A549 (cell line): Measurements from ENCODE around the gene ELOVL6. TPM values are rescaled to one million over a fixed set of nuclear protein-coding genes. Genes with fewer than 3 reads are reported as not detected.

Experiments used
- ATAC-seq, 2 experiments: fragments of 200-7000 bp in 1 of 2; fragments of >200 bp in 1 of 2; cut with Nextera tagmentation in 1 of 2; cut with Tn5 transposase in 1 of 2; 3 replicates each; pipeline versions ENCODE4 v1.8.0 to v1.9.1; 2018 to 2020; ENCODE audit warnings: mild to moderate bottlenecking in 1 of 2, moderate library complexity in 1 of 2
- CTCF ChIA-PET: fragments of 300-600 bp; sonication (Branson Sonifier 250); formaldehyde crosslinking; extraction: SDS; loops from one replicate; lab custom pipeline; 2021; ENCODE audit warnings: antibody characterized with exemption, inconsistent platforms; lab: Yijun Ruan, JAX
- POLR2A ChIA-PET: fragments of 350-600 bp; formaldehyde crosslinking; extraction: SDS; loops from one replicate; lab custom pipeline; 2021; ENCODE audit warnings: antibody characterized with exemption, inconsistent platforms; lab: Yijun Ruan, JAX
- DNase-seq, 2 experiments: peaks; one replicate each; pipeline versions ENCODE4 v3.0.0 to v3.0.0-alpha.2; 2011 to 2016; ENCODE audit warnings: low read depth in 1 of 2, low spot score in 1 of 2
- FAIRE-seq: peaks from 2 replicates; lab custom pipeline; 2011; peaks lifted over from hg19 to GRCh38; lab: Jason Lieb, UNC
- H3K27ac ChIP-seq, 2 experiments: fragments of >200 bp; sonication (Bioruptor Twin); formaldehyde crosslinking; 3 replicates each; pipeline ENCODE4 v1.5.1; 2016 to 2017
- H3K4me1 ChIP-seq: fragments of >200 bp; sonication (Bioruptor Twin); formaldehyde crosslinking; 3 replicates; pipeline ENCODE4 v1.6.1; 2016
- H3K4me2 ChIP-seq: fragments of >200 bp; sonication (Bioruptor Twin); formaldehyde crosslinking; 3 replicates; pipeline ENCODE4 v1.6.1; 2016
- H3K4me3 ChIP-seq: fragments of >200 bp; sonication (Bioruptor Twin); formaldehyde crosslinking; 3 replicates; pipeline ENCODE4 v1.5.1; 2016
- H3K9me3 ChIP-seq: fragments of >200 bp; sonication (Bioruptor Twin); formaldehyde crosslinking; 3 replicates; pipeline ENCODE4 v1.6.1; 2016
- BHLHE40 ChIP-seq: IDR thresholded peaks from 2 replicates; pipeline ENCODE4 v1.6.1; 2012; ENCODE audit warnings: low read depth, low read length, inconsistent platforms
- CBX2 ChIP-seq: fragments of 200-600 bp; sonication (generic); IDR thresholded peaks from 2 replicates; pipeline ENCODE4 v1.6.1; 2016; ENCODE audit warnings: low read depth, mild to moderate bottlenecking, borderline replicate concordance
- CBX8 ChIP-seq: fragments of 200-600 bp; sonication (generic); IDR thresholded peaks from 2 replicates; pipeline ENCODE4 v1.6.1; 2016
- CEBPB ChIP-seq, 2 experiments: fragments of >200 bp in 1 of 2; sonication (Bioruptor Twin) in 1 of 2; formaldehyde crosslinking in 1 of 2; IDR thresholded peaks; 2 replicates each; pipeline ENCODE4 v1.6.1; 2012 to 2016
- CHD2 ChIP-seq: fragments of 150-350 bp; IDR thresholded peaks from 2 replicates; pipeline ENCODE4 v1.6.1; 2014; ENCODE audit warnings: low read length; ENCODE audit not compliant: partially characterized antibody
- CHD4 ChIP-seq: fragments of 200-600 bp; sonication (generic); IDR thresholded peaks from 2 replicates; pipeline ENCODE4 v1.6.1; 2016; ENCODE audit warnings: antibody characterized with exemption, mild to moderate bottlenecking, borderline replicate concordance
- EHF ChIP-seq: fragments of 250-450 bp; sonication (Bioruptor Pico); IDR thresholded peaks from 2 replicates; pipeline ENCODE4 v1.5.0; 2020; ENCODE audit warnings: mild to moderate bottlenecking
- EP300 ChIP-seq, 2 experiments: fragments of >200 bp; sonication (Bioruptor Twin); formaldehyde crosslinking; IDR thresholded peaks; 2 replicates in 1 of 2; 3 replicates in 1 of 2; pipeline ENCODE4 v1.6.1; 2016 to 2017
- ESRRA ChIP-seq: fragments of 150-350 bp; IDR thresholded peaks from 2 replicates; pipeline ENCODE4 v1.6.1; 2014; ENCODE audit warnings: mild to moderate bottlenecking, low read length, borderline replicate concordance
- FOSB ChIP-seq: fragments of 250-450 bp; sonication (Bioruptor Pico); IDR thresholded peaks from 2 replicates; pipeline ENCODE4 v1.5.0; 2020; ENCODE audit warnings: mild to moderate bottlenecking, moderate library complexity
- FOXS1 ChIP-seq: fragments of 250-450 bp; sonication (Bioruptor Pico); IDR thresholded peaks from 2 replicates; pipeline ENCODE4 v1.5.0; 2020; ENCODE audit warnings: mild to moderate bottlenecking, moderate library complexity
- GATA3 ChIP-seq: IDR thresholded peaks from 2 replicates; pipeline ENCODE4 v1.6.1; 2012; ENCODE audit warnings: borderline replicate concordance
- HDAC2 ChIP-seq: fragments of 200-600 bp; sonication (generic); IDR thresholded peaks from 2 replicates; pipeline ENCODE4 v1.6.1; 2016
- HEYL ChIP-seq: fragments of 250-450 bp; sonication (Bioruptor Pico); IDR thresholded peaks from 2 replicates; pipeline ENCODE4 v1.8.0; 2021; ENCODE audit warnings: mild to moderate bottlenecking, moderate library complexity
- JUN ChIP-seq, 2 experiments: fragments of >200 bp; sonication (Bioruptor Twin); formaldehyde crosslinking; IDR thresholded peaks; 2 replicates in 1 of 2; 3 replicates in 1 of 2; pipeline ENCODE4 v1.6.1; 2016 to 2017
- JUNB ChIP-seq: fragments of >200 bp; sonication (Bioruptor Twin); formaldehyde crosslinking; IDR thresholded peaks from 2 replicates; pipeline ENCODE4 v1.6.1; 2016
- MAZ ChIP-seq: fragments of 150-350 bp; IDR thresholded peaks from 2 replicates; pipeline ENCODE4 v1.6.1; 2014; ENCODE audit warnings: antibody characterized with exemption, low read depth, low read length, borderline replicate concordance
- MYC ChIP-seq: IDR thresholded peaks from 2 replicates; pipeline ENCODE4 v1.6.1; 2012; ENCODE audit warnings: mild to moderate bottlenecking, inconsistent platforms, low read length, improper control_type of control experiment, borderline replicate concordance
- NFE2L2 ChIP-seq: fragments of 150-350 bp; conservative IDR thresholded peaks from 2 replicates; pipeline ENCODE4 v1.6.1; 2014; ENCODE audit warnings: low read length
- NPAS2 ChIP-seq: fragments of 250-450 bp; sonication (Bioruptor Pico); IDR thresholded peaks from 2 replicates; pipeline ENCODE4 v1.8.0; 2022; ENCODE audit warnings: mild to moderate bottlenecking, moderate library complexity, borderline replicate concordance
- NR3C1 ChIP-seq: fragments of >200 bp; sonication (Bioruptor Twin); formaldehyde crosslinking; IDR thresholded peaks from 3 replicates; pipeline ENCODE4 v1.6.1; 2017
- RAD21 ChIP-seq, 2 experiments: fragments of >200 bp in 1 of 2; sonication (Bioruptor Twin) in 1 of 2; formaldehyde crosslinking in 1 of 2; IDR thresholded peaks in 1 of 2; conservative IDR thresholded peaks in 1 of 2; 2 replicates in 1 of 2; 3 replicates in 1 of 2; pipeline ENCODE4 v1.6.1; 2012 to 2018; ENCODE audit warnings: inconsistent platforms in 1 of 2
- RARB ChIP-seq: fragments of 250-450 bp; sonication (Bioruptor Pico); IDR thresholded peaks from 2 replicates; pipeline ENCODE4 v1.8.0; 2021; ENCODE audit warnings: mild to moderate bottlenecking, moderate library complexity
- RFX5 ChIP-seq: fragments of 450-650 bp; IDR thresholded peaks from 2 replicates; pipeline ENCODE4 v1.7.1; 2014; ENCODE audit warnings: antibody characterized with exemption, mild to moderate bottlenecking, moderate library complexity
- TFCP2L1 ChIP-seq: fragments of 250-450 bp; sonication (Bioruptor Pico); IDR thresholded peaks from 2 replicates; pipeline ENCODE4 v1.5.0; 2021; ENCODE audit warnings: mild to moderate bottlenecking
- ZFP36 ChIP-seq: fragments of 450-650 bp; IDR thresholded peaks from 2 replicates; pipeline ENCODE4 v1.6.1; 2014; ENCODE audit warnings: borderline replicate concordance; ENCODE audit not compliant: partially characterized antibody
- WGBS: methylation state at CpG from one replicate; pipeline ENCODE4 v1.1.6; 2017; ENCODE audit errors: missing lambda C conversion rate; 5-methylcytosine and 5-hydroxymethylcytosine counted together
- polyA plus RNA-seq, 4 experiments: library from polyadenylated mRNA; depleted of rRNA in 3 of 4; stranded (reverse); fragments of >200 nt; fragmentation: RNase III in 1 of 4; extraction: RNeasy Plus Mini Kit Qiagen cat#74134 plus additional on column Dnase treatment in 1 of 4; gene quantifications; 2 replicates in 3 of 4; 3 replicates in 1 of 4; pipeline ENCODE4 v1.2.3, GENCODE V29; 2011 to 2017
- TF ChIP-seq, protein P1 (sequence below): fragments of 450-650 bp; IDR thresholded peaks from 2 replicates; pipeline ENCODE4 v1.6.1; 2014; ENCODE audit warnings: antibody characterized with exemption
- TF ChIP-seq, protein P2 (sequence below): fragments of >200 bp; sonication (Bioruptor Twin); formaldehyde crosslinking; IDR thresholded peaks from 2 replicates; pipeline ENCODE4 v1.6.1; 2016
- TF ChIP-seq, protein P3 (sequence below): fragments of 150-350 bp; IDR thresholded peaks from 2 replicates; pipeline ENCODE4 v1.6.1; 2014; ENCODE audit warnings: low read depth, mild to moderate bottlenecking, low read length
- TF ChIP-seq, protein P4 (sequence below): IDR thresholded peaks from 2 replicates; pipeline ENCODE4 v1.6.1; 2012; ENCODE audit warnings: low read depth, borderline replicate concordance
- TF ChIP-seq, protein P5 (sequence below): fragments of >200 bp; sonication (Bioruptor Twin); formaldehyde crosslinking; IDR thresholded peaks from 3 replicates; pipeline ENCODE4 v1.6.1; 2016

ELOVL6 gene
- polyA plus RNA-seq, 2 of the 4 experiments (the other 2 are of a cell fraction) = 22.0 to 26.8 TPM

DNA sequence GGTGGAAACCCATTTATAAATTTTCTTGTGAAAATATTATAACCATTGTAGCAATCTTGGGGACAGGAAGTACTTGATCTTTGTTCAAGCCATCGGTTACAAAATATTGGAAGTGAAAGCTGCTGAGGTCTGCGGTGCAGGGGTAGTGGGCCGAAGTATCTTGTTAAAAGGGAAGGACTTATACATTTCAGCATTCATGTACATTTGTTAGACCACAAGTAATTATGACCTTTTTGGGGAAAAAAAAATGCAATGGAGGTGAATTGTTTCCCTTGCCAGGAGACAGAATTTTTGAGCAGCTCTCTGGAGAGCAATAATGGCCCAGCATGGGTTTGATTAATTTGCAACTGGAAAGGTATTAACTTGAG is 164.4 kb downstream of the ELOVL6 start:
- DNase-seq (no peak), FAIRE-seq (no peak), ATAC-seq (no peak)
- 86% methylated on average over 3 of the region's 3 CpGs for WGBS
- H3K4me3 ChIP-seq = no peak overlapping the region
- no peaks in the 10 kb centered on the region; the same call in 2 of the 3 replicates for H3K9me3 ChIP-seq
- H3K27ac ChIP-seq = no peak overlapping the region
- H3K4me2 ChIP-seq = no peak overlapping the region
- no peak for TF ChIP-seq MYC
- TF ChIP-seq HEYL (CRISPR knock-in tag) = no peak
- TF ChIP-seq RAD21 (conservative IDR thresholded peaks at IDR 0.05 in 1 of 2, IDR thresholded peaks at IDR 0.05 in 1 of 2) = no peak
- TF ChIP-seq RARB = no peak
- TF ChIP-seq NR3C1 = no peak
- no peak for TF ChIP-seq JUNB
- TF ChIP-seq HDAC2 = no peak
- TF ChIP-seq ESRRA = no peak
- no peak for TF ChIP-seq NFE2L2
- TF ChIP-seq, protein P1, sequence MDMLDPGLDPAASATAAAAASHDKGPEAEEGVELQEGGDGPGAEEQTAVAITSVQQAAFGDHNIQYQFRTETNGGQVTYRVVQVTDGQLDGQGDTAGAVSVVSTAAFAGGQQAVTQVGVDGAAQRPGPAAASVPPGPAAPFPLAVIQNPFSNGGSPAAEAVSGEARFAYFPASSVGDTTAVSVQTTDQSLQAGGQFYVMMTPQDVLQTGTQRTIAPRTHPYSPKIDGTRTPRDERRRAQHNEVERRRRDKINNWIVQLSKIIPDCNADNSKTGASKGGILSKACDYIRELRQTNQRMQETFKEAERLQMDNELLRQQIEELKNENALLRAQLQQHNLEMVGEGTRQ = no peak
- H3K4me1 ChIP-seq = no peaks in the 10 kb centered on the region
- POLR2A ChIA-PET = no interaction called here
- CTCF ChIA-PET = interaction anchor here (0.6 to 1.4 kb wide), 3 partner anchors 16 to 1404 kb away, joined by 3 to 4 read pairs (median 3); no protein-coding TSS in a partner anchor

DNA sequence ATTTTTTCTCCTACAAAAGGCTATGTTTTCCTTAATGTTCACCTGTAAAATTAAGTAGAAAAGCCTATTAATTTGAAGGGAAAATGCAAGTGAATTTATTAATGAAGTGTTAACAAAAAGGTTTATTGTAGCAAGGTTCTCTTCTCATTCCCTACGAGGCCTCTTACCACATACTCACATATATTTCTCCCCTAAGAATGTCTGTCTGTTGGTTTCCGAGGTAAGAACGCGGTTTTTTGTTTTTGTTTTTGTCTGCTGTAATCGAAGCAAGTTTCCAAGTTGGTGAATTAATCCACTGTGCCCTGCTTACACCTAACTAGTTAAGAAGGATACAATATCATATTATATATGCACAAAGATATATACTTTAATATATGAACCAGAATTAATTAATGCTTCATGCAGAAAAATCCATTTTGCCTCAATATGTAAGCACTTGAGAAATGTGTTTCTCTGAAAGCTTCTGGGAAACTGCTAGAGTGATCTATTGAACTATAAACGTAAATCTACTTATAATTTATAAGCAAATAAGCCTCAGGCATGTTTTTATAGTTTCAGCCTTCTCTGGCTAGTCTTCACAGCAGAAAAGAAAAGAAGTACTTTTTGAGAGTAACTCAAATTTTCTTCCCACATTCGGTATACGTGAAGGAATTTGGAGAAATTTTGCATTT is 164.9 kb downstream of the ELOVL6 start:
- ATAC-seq = no peak
- Histone ChIP-seq H3K27ac (no peak overlapping the region), H3K9me3 (no peaks in the 10 kb centered on the region; the same call in 2 of the 3 replicates), H3K4me1 (no peaks in the 10 kb centered on the region), H3K4me3 (no peak overlapping the region), H3K4me2 (no peak overlapping the region)
- no peak for FAIRE-seq
- 70% methylated on average over 8 of the region's 8 CpGs for WGBS
- CTCF ChIA-PET = interaction anchor here (0.8 to 1.0 kb wide), 2 partner anchors 28 to 34 kb away, joined by 3 read pairs; no protein-coding TSS in a partner anchor
- POLR2A ChIA-PET = no interaction called here
- TF ChIP-seq JUN (IDR thresholded peaks at IDR 0.05) (no peak), NPAS2 (CRISPR knock-in tag) (no peak), EP300 (IDR thresholded peaks at IDR 0.05) (no peak), CBX8 (no peak), MAZ (no peak), BHLHE40 (no peak), CEBPB (IDR thresholded peaks at IDR 0.05) (no peak), EHF (no peak), CHD4 (no peak), GATA3 (no peak), FOSB (CRISPR knock-in tag) (no peak)
- TF ChIP-seq, protein P2, sequence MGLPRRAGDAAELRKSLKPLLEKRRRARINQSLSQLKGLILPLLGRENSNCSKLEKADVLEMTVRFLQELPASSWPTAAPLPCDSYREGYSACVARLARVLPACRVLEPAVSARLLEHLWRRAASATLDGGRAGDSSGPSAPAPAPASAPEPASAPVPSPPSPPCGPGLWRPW = no peak
- TF ChIP-seq, all 56 proteins: peak for 0
- no peak for DNase-seq

DNA sequence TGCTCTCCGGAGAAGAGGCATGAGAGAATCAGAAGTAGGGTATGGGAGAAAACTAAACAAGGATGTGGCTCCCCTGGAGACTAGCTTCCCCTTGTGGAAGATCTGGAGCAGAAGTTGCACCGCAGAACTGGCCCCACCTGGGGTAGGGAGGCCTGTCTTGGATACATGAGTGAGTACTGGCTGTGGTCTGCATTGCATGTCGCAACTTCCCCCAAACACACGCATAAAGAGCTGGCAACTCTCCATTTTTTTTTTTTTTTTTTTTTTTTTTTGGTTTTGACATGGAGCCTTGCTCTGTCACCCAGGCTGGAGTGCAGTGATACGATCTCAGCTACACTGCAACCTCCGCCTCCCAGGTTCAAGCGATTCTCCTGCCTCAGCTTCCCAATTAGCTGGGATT is 165.8 kb downstream of the ELOVL6 start:
- Histone ChIP-seq H3K27ac (no peak overlapping the region), H3K4me3 (no peak overlapping the region), H3K9me3 (no peaks in the 10 kb centered on the region; the same call in 2 of the 3 replicates), H3K4me1 (no peaks in the 10 kb centered on the region), H3K4me2 (no peak overlapping the region)
- ChIA-PET CTCF (interaction anchor here (1.0 kb wide), 1 partner anchor 27 kb away, joined by 3 read pairs; no protein-coding TSS in a partner anchor), POLR2A (no interaction called here)
- FAIRE-seq = no peak
- no peak for ATAC-seq
- 89% methylated on average over 7 of the region's 7 CpGs for WGBS
- no peak for TF ChIP-seq CBX2
- TF ChIP-seq MYC = no peak
- no peak for TF ChIP-seq RFX5
- TF ChIP-seq, protein P3, sequence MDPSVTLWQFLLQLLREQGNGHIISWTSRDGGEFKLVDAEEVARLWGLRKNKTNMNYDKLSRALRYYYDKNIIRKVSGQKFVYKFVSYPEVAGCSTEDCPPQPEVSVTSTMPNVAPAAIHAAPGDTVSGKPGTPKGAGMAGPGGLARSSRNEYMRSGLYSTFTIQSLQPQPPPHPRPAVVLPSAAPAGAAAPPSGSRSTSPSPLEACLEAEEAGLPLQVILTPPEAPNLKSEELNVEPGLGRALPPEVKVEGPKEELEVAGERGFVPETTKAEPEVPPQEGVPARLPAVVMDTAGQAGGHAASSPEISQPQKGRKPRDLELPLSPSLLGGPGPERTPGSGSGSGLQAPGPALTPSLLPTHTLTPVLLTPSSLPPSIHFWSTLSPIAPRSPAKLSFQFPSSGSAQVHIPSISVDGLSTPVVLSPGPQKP = no peak
- no peak for TF ChIP-seq FOXS1 (CRISPR knock-in tag)
- no peak for TF ChIP-seq TFCP2L1 (CRISPR knock-in tag)
- no peak for TF ChIP-seq CHD2
- TF ChIP-seq, protein P4, sequence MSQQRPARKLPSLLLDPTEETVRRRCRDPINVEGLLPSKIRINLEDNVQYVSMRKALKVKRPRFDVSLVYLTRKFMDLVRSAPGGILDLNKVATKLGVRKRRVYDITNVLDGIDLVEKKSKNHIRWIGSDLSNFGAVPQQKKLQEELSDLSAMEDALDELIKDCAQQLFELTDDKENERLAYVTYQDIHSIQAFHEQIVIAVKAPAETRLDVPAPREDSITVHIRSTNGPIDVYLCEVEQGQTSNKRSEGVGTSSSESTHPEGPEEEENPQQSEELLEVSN = no peak
- TF ChIP-seq JUNB = no peak
- no peak for TF ChIP-seq ZFP36
- TF ChIP-seq, protein P5, sequence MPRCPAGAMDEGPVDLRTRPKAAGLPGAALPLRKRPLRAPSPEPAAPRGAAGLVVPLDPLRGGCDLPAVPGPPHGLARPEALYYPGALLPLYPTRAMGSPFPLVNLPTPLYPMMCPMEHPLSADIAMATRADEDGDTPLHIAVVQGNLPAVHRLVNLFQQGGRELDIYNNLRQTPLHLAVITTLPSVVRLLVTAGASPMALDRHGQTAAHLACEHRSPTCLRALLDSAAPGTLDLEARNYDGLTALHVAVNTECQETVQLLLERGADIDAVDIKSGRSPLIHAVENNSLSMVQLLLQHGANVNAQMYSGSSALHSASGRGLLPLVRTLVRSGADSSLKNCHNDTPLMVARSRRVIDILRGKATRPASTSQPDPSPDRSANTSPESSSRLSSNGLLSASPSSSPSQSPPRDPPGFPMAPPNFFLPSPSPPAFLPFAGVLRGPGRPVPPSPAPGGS = no peak
- DNase-seq = no peak
